ENCODE measurements around the gene PSME3IP1. TPM values are rescaled to one million over a fixed set of nuclear protein-coding genes. Genes with fewer than 3 reads are reported as not detected.

Gene PSME3IP1
- total RNA-seq, 4 donors from 2014 or later, result 55.7 to 308 (median 109) TPM

GRCh38 chr16:57105184-57105583 is 80.7 kb downstream of the PSME3IP1 start:
- no peaks in the 10 kb centered on the region for H3K9me3 ChIP-seq
- no peaks in the 10 kb centered on the region for H3K36me3 ChIP-seq
- no peak for DNase-seq
- no peaks in the 10 kb centered on the region for H3K27me3 ChIP-seq
- H3K4me3 ChIP-seq, result no peak overlapping the region
- H3K27ac ChIP-seq, result no peak overlapping the region
- TF ChIP-seq CTCF (IDR thresholded peaks at IDR 0.05) (no peak), POLR2A (IDR thresholded peaks at IDR 0.05) (no peak)
- peaks cover 0 to 4% (median 0%) of the 10 kb centered on the region in 4 donors for H3K4me1 ChIP-seq

GRCh38 chr16:57104706-57105105 is 81.1 kb downstream of the PSME3IP1 start:
- Histone ChIP-seq H3K4me1 (peaks cover 0 to 4% (median 0%) of the 10 kb centered on the region in 4 donors), H3K36me3 (no peaks in the 10 kb centered on the region), H3K27ac (no peak overlapping the region), H3K4me3 (no peak overlapping the region), H3K9me3 (no peaks in the 10 kb centered on the region), H3K27me3 (no peaks in the 10 kb centered on the region)
- DNase-seq, result no peak
- TF ChIP-seq POLR2A (IDR thresholded peaks at IDR 0.05) (no peak), CTCF (IDR thresholded peaks at IDR 0.05) (no peak)

GRCh38 chr16:57102888-57103851 is 82.7 kb downstream of the PSME3IP1 start:
- no peaks in the 10 kb centered on the region for H3K9me3 ChIP-seq
- H3K4me1 ChIP-seq, result peaks cover 0 to 4% (median 0%) of the 10 kb centered on the region in 4 donors
- no peaks in the 10 kb centered on the region for H3K27me3 ChIP-seq
- no peak overlapping the region for H3K27ac ChIP-seq
- H3K4me3 ChIP-seq, result no peak overlapping the region
- no peaks in the 10 kb centered on the region for H3K36me3 ChIP-seq
- no peak for TF ChIP-seq POLR2A (IDR thresholded peaks at IDR 0.05)
- no peak for TF ChIP-seq CTCF (IDR thresholded peaks at IDR 0.05)
- no peak for DNase-seq

Other genes starting within 250 kb of the PSME3IP1 start
- gene CETP, start 224.1 kb downstream of the PSME3IP1 start, total RNA-seq, result 1 to 10 TPM in 1 of 4 donors, not detected in 3; 2.5 TPM
- gene NLRC5, start 196.5 kb downstream of the PSME3IP1 start, total RNA-seq, result 100 to 1,000 TPM in 1 of 4 donors, 10 to 100 TPM in 3; 47.6 to 314 (median 80.8) TPM
- 10 to 100 TPM; 26.4 to 73.9 (median 64.8) TPM for gene CPNE2, start 93.5 kb downstream of the PSME3IP1 start, total RNA-seq
- 10 to 100 TPM; 49.0 to 84.7 (median 65.1) TPM for gene RSPRY1, start 290 bp upstream of the PSME3IP1 start, total RNA-seq
- 10 to 100 TPM; 25.2 to 55.3 (median 31.5) TPM for gene ARL2BP, start 59.2 kb upstream of the PSME3IP1 start, total RNA-seq
- 100 to 1,000 TPM in 3 of 4 donors, 1 to 10 TPM in 1; 1.7 to 152 (median 126) TPM for gene PLLP, start 98.6 kb upstream of the PSME3IP1 start, total RNA-seq
- gene CCL22, start 172.7 kb upstream of the PSME3IP1 start, total RNA-seq, result 1 to 10 TPM in 1 of 4 donors, under 1 TPM in 1, not detected in 2; 0.40 to 3.3 TPM
- 1 to 10 TPM; 1.7 to 2.3 (median 2.1) TPM for gene CX3CL1, start 186.5 kb upstream of the PSME3IP1 start, total RNA-seq
- not detected for gene CCL17, start 218.7 kb upstream of the PSME3IP1 start, total RNA-seq